K562 (cell line): Measurements from ENCODE around the gene LASP1NB.

Experiments used
- CHD1 ChIP-seq: fragments of 200-600 bp; sonication (generic); IDR thresholded peaks from one replicate; pipeline ENCODE4 v1.6.1; 2012; ENCODE audit warnings: mild to moderate bottlenecking, moderate library complexity, low read length, inconsistent platforms
- FOXP1 ChIP-seq: sonication (generic); formaldehyde crosslinking; IDR thresholded peaks from 2 replicates; pipeline ENCODE4 v1.8.0; 2022; ENCODE audit warnings: mild to moderate bottlenecking, missing genetic modification reagents
- HNRNPLL ChIP-seq: fragments of 200-400 bp; formaldehyde crosslinking; IDR thresholded peaks from 2 replicates; pipeline ENCODE4 v1.6.1; 2017; ENCODE audit warnings: low read length, low read depth, mild to moderate bottlenecking; ENCODE audit not compliant: poor library complexity, severe bottlenecking
- JUND ChIP-seq, 2 experiments: IDR thresholded peaks; 2 replicates in 1 of 2; 3 replicates in 1 of 2; pipeline ENCODE4 v1.6.1; 2011; ENCODE audit warnings: borderline replicate concordance in 2 of 2, low read depth in 2 of 2, low read length in 2 of 2, improper control_type of control experiment in 1 of 2, missing biosample characterization in 1 of 2, missing genetic modification characterization in 1 of 2, missing genetic modification reagents in 1 of 2
- MEF2A ChIP-seq: IDR thresholded peaks from 2 replicates; pipeline ENCODE4 v1.6.1; 2011; ENCODE audit warnings: low read depth, mild to moderate bottlenecking, low read length, moderate library complexity; ENCODE audit not compliant: control insufficient read depth
- NR3C1 ChIP-seq: sonication (generic); formaldehyde crosslinking; IDR thresholded peaks from 2 replicates; pipeline ENCODE4 v1.8.1; 2022; ENCODE audit warnings: missing genetic modification reagents
- POLR2AphosphoS5 ChIP-seq: IDR thresholded peaks from 2 replicates; pipeline ENCODE4 v1.6.1; 2011; ENCODE audit warnings: mild to moderate bottlenecking, low read depth, low read length, moderate library complexity; ENCODE audit not compliant: control insufficient read depth, insufficient read depth
- RAD21 ChIP-seq, 2 experiments: fragments of 250-450 bp in 1 of 2; fragments of 450-650 bp in 1 of 2; sonication (Bioruptor Pico) in 1 of 2; formaldehyde crosslinking in 1 of 2; IDR thresholded peaks in 1 of 2; conservative IDR thresholded peaks in 1 of 2; 2 replicates each; pipeline versions ENCODE4 v1.4.0 to v1.8.0; 2020 to 2022; ENCODE audit warnings: mild to moderate bottlenecking in 2 of 2, moderate library complexity in 1 of 2
- RFX5 ChIP-seq: IDR thresholded peaks from 2 replicates; pipeline ENCODE4 v1.6.1; 2011; ENCODE audit warnings: low read depth, mild to moderate bottlenecking, improper control_type of control experiment, low read length

GRCh38 chr17:38912221-38912813 lies 13.1 kb upstream of the LASP1NB start:
- TF ChIP-seq HNRNPLL, result no peak
- TF ChIP-seq RAD21 (CRISPR knock-in tag; conservative IDR thresholded peaks at IDR 0.05 in 1 of 2, IDR thresholded peaks at IDR 0.05 in 1 of 2), result no peak
- no peak for TF ChIP-seq RFX5
- no peak for TF ChIP-seq CHD1
- no peak for TF ChIP-seq FOXP1 (CRISPR knock-in tag)
- TF ChIP-seq MEF2A, result no peak
- TF ChIP-seq POLR2AphosphoS5, result no peak
- TF ChIP-seq JUND (IDR thresholded peaks at IDR 0.05; ENCODE audit: borderline replicate concordance, low read depth, low read length), result no peak
- no peak for TF ChIP-seq JUND (tag; IDR thresholded peaks at IDR 0.05; ENCODE audit: borderline replicate concordance, low read depth, low read length)
- TF ChIP-seq NR3C1 (CRISPR knock-in tag), result no peak
